ENCODE results near the gene COPB2. TPM values are rescaled to one million over a fixed set of nuclear protein-coding genes. Genes with fewer than 3 reads are reported as not detected.

The COPB2 gene
- total and polyA plus RNA-seq, 2 donors from 2014 or later: 47.3 to 124 TPM

DNA sequence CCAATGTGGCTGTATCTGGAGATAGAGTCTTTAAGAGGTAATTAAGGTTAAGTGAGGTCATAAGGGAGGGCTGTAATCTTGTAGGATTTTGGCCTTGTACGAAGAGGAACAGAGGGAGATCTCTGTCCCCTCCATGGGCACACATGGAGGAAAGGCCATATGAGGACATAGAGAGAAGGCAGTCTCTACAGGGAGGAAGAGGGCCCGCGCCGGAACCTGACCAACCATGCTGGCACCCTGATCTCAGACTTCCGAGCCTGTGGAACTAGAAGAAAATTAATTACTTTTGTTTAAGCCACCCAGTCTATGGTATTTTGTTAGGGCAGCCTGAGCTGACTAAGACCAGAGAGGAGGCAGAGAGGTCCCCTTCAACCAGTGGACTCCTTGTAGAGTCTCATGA, 63.3 kb downstream of the COPB2 start:
- H3K27ac ChIP-seq (ENCODE audit: low read depth in 2 of 2, low read length in 2 of 2): no peak overlapping the region
- FAIRE-seq: no peak
- TF ChIP-seq, protein P1, sequence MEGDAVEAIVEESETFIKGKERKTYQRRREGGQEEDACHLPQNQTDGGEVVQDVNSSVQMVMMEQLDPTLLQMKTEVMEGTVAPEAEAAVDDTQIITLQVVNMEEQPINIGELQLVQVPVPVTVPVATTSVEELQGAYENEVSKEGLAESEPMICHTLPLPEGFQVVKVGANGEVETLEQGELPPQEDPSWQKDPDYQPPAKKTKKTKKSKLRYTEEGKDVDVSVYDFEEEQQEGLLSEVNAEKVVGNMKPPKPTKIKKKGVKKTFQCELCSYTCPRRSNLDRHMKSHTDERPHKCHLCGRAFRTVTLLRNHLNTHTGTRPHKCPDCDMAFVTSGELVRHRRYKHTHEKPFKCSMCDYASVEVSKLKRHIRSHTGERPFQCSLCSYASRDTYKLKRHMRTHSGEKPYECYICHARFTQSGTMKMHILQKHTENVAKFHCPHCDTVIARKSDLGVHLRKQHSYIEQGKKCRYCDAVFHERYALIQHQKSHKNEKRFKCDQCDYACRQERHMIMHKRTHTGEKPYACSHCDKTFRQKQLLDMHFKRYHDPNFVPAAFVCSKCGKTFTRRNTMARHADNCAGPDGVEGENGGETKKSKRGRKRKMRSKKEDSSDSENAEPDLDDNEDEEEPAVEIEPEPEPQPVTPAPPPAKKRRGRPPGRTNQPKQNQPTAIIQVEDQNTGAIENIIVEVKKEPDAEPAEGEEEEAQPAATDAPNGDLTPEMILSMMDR (IDR thresholded peaks at IDR 0.05; ENCODE audit: borderline replicate concordance, extremely low read depth, insufficient read depth): no peak
- no peak overlapping the region for H3K9ac ChIP-seq (ENCODE audit: low read length in 3 of 3)
- no peaks in the 10 kb centered on the region for H3K36me3 ChIP-seq (ENCODE audit: control insufficient read depth in 2 of 3, insufficient read depth in 3 of 3, low read length in 3 of 3)
- H3K4me3 ChIP-seq (ENCODE audit: low read length in 3 of 3): no peak overlapping the region
- no peaks in the 10 kb centered on the region for H3K27me3 ChIP-seq (ENCODE audit: control insufficient read depth, insufficient read depth, low read length)
- intact Hi-C loops (cut with DNase I): loop anchor here (10.0 kb wide), 2 partner anchors 221 to 391 kb away; no protein-coding TSS in a partner anchor
- no peaks in the 10 kb centered on the region for H3K9me3 ChIP-seq (ENCODE audit: control insufficient read depth in 2 of 3, insufficient read depth in 1 of 3, low read length in 3 of 3)
- DNase-seq: no peak
- H3K4me1 ChIP-seq (ENCODE audit: control insufficient read depth in 2 of 3, insufficient read depth in 2 of 3, low read depth in 1 of 3, low read length in 3 of 3): no peaks in the 10 kb centered on the region

DNA sequence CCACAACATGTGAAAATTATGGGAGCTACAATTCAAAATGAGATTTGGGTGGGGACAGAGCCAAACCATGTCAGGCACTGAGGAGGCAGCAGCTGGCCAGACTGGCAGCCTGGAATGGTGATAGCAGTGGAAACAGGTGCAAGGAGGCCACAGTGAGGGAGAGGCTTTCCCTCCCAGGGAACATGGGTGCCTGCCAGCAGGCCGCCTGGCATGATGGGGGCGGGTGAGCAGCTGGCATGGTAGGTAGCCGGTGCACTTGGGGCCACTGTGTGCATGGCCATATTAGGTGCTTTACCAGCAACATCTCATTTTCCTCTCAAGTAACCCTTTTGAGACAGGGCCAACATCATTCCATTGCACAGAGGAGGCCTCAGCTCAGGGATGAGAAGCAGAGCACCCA, 63.9 kb downstream of the COPB2 start:
- intact Hi-C loops (cut with DNase I): loop anchor here (10.0 kb wide), 2 partner anchors 221 to 391 kb away; no protein-coding TSS in a partner anchor
- FAIRE-seq (no peak), DNase-seq (no peak)
- Histone ChIP-seq H3K4me3 (ENCODE audit: low read length in 3 of 3) (no peak overlapping the region), H3K9ac (ENCODE audit: low read length in 3 of 3) (no peak overlapping the region), H3K27me3 (ENCODE audit: control insufficient read depth, insufficient read depth, low read length) (no peaks in the 10 kb centered on the region), H3K9me3 (ENCODE audit: control insufficient read depth in 2 of 3, insufficient read depth in 1 of 3, low read length in 3 of 3) (no peaks in the 10 kb centered on the region), H3K4me1 (ENCODE audit: control insufficient read depth in 2 of 3, insufficient read depth in 2 of 3, low read depth in 1 of 3, low read length in 3 of 3) (no peaks in the 10 kb centered on the region), H3K36me3 (ENCODE audit: control insufficient read depth in 2 of 3, insufficient read depth in 3 of 3, low read length in 3 of 3) (no peaks in the 10 kb centered on the region), H3K27ac (ENCODE audit: low read depth in 2 of 2, low read length in 2 of 2) (no peak overlapping the region)
- TF ChIP-seq, protein P1 (IDR thresholded peaks at IDR 0.05; ENCODE audit: borderline replicate concordance, extremely low read depth, insufficient read depth): no peak

DNA sequence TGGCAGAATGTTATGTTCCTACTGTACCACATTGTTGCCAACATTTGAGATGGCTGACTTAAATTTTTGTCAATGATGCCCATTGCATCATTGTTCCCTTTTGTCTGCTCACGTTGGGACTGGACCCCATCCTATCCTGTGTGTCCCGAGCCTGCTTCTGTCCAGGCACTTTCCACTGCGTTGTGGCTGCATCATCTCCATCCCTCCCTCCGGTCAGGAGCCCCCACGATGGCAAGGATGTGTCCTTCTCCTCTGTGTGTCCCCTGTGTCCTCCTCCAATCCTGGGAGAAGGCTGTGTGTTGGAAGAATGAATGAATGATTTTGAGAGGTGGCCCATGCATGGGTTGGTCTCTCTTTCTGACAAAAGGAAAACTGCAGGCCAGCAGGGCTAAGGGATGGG, 65.0 kb downstream of the COPB2 start:
- Histone ChIP-seq H3K4me3 (ENCODE audit: low read length in 3 of 3) (no peak overlapping the region), H3K36me3 (ENCODE audit: control insufficient read depth in 2 of 3, insufficient read depth in 3 of 3, low read length in 3 of 3) (no peaks in the 10 kb centered on the region), H3K9ac (ENCODE audit: low read length in 3 of 3) (no peak overlapping the region), H3K9me3 (ENCODE audit: control insufficient read depth in 2 of 3, insufficient read depth in 1 of 3, low read length in 3 of 3) (no peaks in the 10 kb centered on the region), H3K27me3 (ENCODE audit: control insufficient read depth, insufficient read depth, low read length) (no peaks in the 10 kb centered on the region), H3K27ac (ENCODE audit: low read depth in 2 of 2, low read length in 2 of 2) (no peak overlapping the region), H3K4me1 (ENCODE audit: control insufficient read depth in 2 of 3, insufficient read depth in 2 of 3, low read depth in 1 of 3, low read length in 3 of 3) (no peaks in the 10 kb centered on the region)
- intact Hi-C loops (cut with DNase I): loop anchor here (10.0 kb wide), 2 partner anchors 220 to 390 kb away; no protein-coding TSS in a partner anchor
- DNase-seq (no peak), FAIRE-seq (no peak)
- TF ChIP-seq, protein P1 (IDR thresholded peaks at IDR 0.05; ENCODE audit: borderline replicate concordance, extremely low read depth, insufficient read depth): no peak

DNA sequence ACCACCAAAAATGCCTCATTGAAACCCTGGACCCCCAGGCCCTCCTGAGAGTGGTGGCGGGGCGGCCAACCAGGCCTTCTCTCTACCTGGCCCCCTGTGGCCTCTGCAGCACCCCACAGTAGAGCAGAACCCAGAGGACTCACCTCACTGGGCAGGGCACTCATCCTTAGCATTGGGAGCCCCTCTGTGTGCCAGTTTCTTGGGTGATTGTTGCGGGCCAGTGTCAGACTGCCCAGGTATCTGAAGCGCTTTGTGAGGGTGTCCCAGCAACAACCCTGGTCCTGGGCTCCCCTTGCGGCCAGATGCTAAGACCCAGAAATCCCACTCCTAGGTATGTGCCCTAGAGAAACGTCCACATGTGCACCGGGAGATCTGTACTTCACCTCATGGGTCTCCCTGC, 66.3 kb downstream of the COPB2 start:
- Histone ChIP-seq H3K9me3 (ENCODE audit: control insufficient read depth in 2 of 3, insufficient read depth in 1 of 3, low read length in 3 of 3) (no peaks in the 10 kb centered on the region), H3K27me3 (ENCODE audit: control insufficient read depth, insufficient read depth, low read length) (no peaks in the 10 kb centered on the region), H3K4me3 (ENCODE audit: low read length in 3 of 3) (no peak overlapping the region), H3K36me3 (ENCODE audit: control insufficient read depth in 2 of 3, insufficient read depth in 3 of 3, low read length in 3 of 3) (no peaks in the 10 kb centered on the region), H3K4me1 (ENCODE audit: control insufficient read depth in 2 of 3, insufficient read depth in 2 of 3, low read depth in 1 of 3, low read length in 3 of 3) (no peaks in the 10 kb centered on the region), H3K9ac (ENCODE audit: low read length in 3 of 3) (no peak overlapping the region), H3K27ac (ENCODE audit: low read depth in 2 of 2, low read length in 2 of 2) (no peak overlapping the region)
- FAIRE-seq (no peak), DNase-seq (no peak)
- intact Hi-C loops (cut with DNase I): loop anchor here (10.0 kb wide), 2 partner anchors 218 to 388 kb away; no protein-coding TSS in a partner anchor
- TF ChIP-seq, protein P1 (IDR thresholded peaks at IDR 0.05; ENCODE audit: borderline replicate concordance, extremely low read depth, insufficient read depth): no peak
